KMS-11 (cell line): ENCODE measurements around the gene ADGRG2.

Source experiments
- H2AFZ ChIP-seq: fragments of 200-600 bp; sonication (generic); 2 replicates; pipeline ENCODE4 v1.6.1; 2016; ENCODE audit warnings: antibody characterized with exemption, mixed run types, low read depth
- H3K27ac ChIP-seq: fragments of 200-600 bp; sonication (generic); 2 replicates; pipeline ENCODE4 v1.6.1; 2016; ENCODE audit warnings: mild to moderate bottlenecking, mixed run types
- H3K27me3 ChIP-seq: fragments of 200-600 bp; sonication (generic); 2 replicates; pipeline ENCODE4 v1.6.1; 2017; ENCODE audit warnings: mild to moderate bottlenecking, low read depth, mixed run types, moderate library complexity; ENCODE audit not compliant: insufficient read depth
- H3K36me3 ChIP-seq: fragments of 200-600 bp; sonication (generic); 2 replicates; pipeline ENCODE4 v1.6.1; 2017; ENCODE audit warnings: mild to moderate bottlenecking, mixed run types; ENCODE audit not compliant: insufficient read depth
- H3K4me1 ChIP-seq: fragments of 200-600 bp; sonication (generic); 2 replicates; pipeline ENCODE4 v1.6.1; 2016; ENCODE audit warnings: mild to moderate bottlenecking, low read depth, mixed run types; ENCODE audit not compliant: poor library complexity, severe bottlenecking
- H3K4me2 ChIP-seq: fragments of 200-600 bp; sonication (generic); 2 replicates; pipeline ENCODE4 v1.7.0; 2016; ENCODE audit warnings: mild to moderate bottlenecking, mixed run types
- H3K4me3 ChIP-seq: fragments of 200-600 bp; sonication (generic); IDR thresholded peaks from 2 replicates; pipeline ENCODE4 v1.6.1; 2017; ENCODE audit warnings: low read depth, low read length, mixed read lengths; ENCODE audit not compliant: insufficient read depth
- H3K79me2 ChIP-seq: fragments of 200-600 bp; sonication (generic); 2 replicates; pipeline ENCODE4 v1.6.1; 2016; ENCODE audit warnings: low read depth, mixed run types; ENCODE audit not compliant: insufficient read depth
- H3K9ac ChIP-seq: fragments of 200-600 bp; sonication (generic); 2 replicates; pipeline ENCODE4 v1.6.1; 2016; ENCODE audit warnings: mild to moderate bottlenecking, mixed run types
- H4K20me1 ChIP-seq: fragments of 200-600 bp; sonication (generic); 2 replicates; pipeline ENCODE4 v1.6.1; 2016; ENCODE audit warnings: mild to moderate bottlenecking, mixed run types; ENCODE audit not compliant: insufficient read depth
- TF ChIP-seq, protein P1 (sequence below): fragments of 200-600 bp; sonication (generic); conservative IDR thresholded peaks from 2 replicates; pipeline ENCODE4 v1.6.1; 2017; ENCODE audit warnings: low read depth, mild to moderate bottlenecking, antibody characterized with exemption, low read length, moderate library complexity, mixed read lengths

Gene ADGRG2

DNA sequence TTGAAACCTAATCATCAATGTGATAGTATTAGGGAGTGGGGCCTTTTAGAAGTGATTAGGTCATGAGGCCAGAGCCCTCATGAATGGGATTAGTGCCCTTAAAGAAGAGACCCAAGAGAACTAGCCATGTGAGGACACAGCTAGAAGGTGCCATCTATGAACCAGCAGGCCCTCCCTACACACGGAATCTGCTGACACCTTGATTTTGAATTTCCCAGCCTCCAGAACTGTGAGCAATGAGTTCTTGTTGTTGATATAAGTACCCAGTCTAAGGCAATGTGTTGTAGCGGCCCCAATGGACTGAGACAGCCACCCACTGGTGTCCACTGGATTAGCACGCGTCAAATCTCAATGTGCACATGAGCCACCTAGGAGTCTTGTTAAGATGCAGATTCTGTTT is 8.4 kb upstream of the ADGRG2 start:
- TF ChIP-seq, protein P1, sequence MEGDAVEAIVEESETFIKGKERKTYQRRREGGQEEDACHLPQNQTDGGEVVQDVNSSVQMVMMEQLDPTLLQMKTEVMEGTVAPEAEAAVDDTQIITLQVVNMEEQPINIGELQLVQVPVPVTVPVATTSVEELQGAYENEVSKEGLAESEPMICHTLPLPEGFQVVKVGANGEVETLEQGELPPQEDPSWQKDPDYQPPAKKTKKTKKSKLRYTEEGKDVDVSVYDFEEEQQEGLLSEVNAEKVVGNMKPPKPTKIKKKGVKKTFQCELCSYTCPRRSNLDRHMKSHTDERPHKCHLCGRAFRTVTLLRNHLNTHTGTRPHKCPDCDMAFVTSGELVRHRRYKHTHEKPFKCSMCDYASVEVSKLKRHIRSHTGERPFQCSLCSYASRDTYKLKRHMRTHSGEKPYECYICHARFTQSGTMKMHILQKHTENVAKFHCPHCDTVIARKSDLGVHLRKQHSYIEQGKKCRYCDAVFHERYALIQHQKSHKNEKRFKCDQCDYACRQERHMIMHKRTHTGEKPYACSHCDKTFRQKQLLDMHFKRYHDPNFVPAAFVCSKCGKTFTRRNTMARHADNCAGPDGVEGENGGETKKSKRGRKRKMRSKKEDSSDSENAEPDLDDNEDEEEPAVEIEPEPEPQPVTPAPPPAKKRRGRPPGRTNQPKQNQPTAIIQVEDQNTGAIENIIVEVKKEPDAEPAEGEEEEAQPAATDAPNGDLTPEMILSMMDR, result no peak
- H2AFZ ChIP-seq, result no peak overlapping the region
- no peaks in the 10 kb centered on the region for H3K4me1 ChIP-seq
- H3K27ac ChIP-seq, result no peak overlapping the region
- H3K9ac ChIP-seq, result no peak overlapping the region
- H3K4me3 ChIP-seq, result no peak overlapping the region
- H3K4me2 ChIP-seq, result no peak overlapping the region
- H3K36me3 ChIP-seq, result no peaks in the 10 kb centered on the region
- H4K20me1 ChIP-seq, result no peaks in the 10 kb centered on the region
- H3K27me3 ChIP-seq, result no peaks in the 10 kb centered on the region
- no peaks in the 10 kb centered on the region for H3K79me2 ChIP-seq

DNA sequence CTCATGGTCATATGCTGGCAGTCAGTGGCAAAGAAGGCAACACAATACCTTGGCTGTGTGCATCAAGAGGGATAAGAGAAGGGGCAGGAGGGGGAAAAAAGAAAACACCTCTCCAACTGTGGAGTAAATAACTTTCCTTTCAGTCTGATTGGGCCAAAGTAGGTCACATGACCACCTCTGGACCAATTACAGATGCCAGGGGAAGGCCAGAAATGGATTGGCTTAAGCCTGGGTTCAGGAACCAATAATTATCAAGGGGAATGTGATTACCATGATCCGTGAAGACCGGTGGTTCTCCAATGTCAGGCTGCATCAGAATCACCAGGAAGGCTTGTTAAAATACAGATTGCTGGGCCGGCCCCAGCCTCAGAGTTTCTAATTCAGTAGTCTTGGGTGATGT is 7.4 kb upstream of the ADGRG2 start:
- H2AFZ ChIP-seq, result no peak overlapping the region
- H3K4me2 ChIP-seq, result no peak overlapping the region
- H3K9ac ChIP-seq, result no peak overlapping the region
- TF ChIP-seq, protein P1, result no peak
- no peak overlapping the region for H3K27ac ChIP-seq
- no peaks in the 10 kb centered on the region for H4K20me1 ChIP-seq
- H3K4me3 ChIP-seq, result no peak overlapping the region
- no peaks in the 10 kb centered on the region for H3K27me3 ChIP-seq
- no peaks in the 10 kb centered on the region for H3K79me2 ChIP-seq
- H3K4me1 ChIP-seq, result no peaks in the 10 kb centered on the region
- H3K36me3 ChIP-seq, result no peaks in the 10 kb centered on the region

DNA sequence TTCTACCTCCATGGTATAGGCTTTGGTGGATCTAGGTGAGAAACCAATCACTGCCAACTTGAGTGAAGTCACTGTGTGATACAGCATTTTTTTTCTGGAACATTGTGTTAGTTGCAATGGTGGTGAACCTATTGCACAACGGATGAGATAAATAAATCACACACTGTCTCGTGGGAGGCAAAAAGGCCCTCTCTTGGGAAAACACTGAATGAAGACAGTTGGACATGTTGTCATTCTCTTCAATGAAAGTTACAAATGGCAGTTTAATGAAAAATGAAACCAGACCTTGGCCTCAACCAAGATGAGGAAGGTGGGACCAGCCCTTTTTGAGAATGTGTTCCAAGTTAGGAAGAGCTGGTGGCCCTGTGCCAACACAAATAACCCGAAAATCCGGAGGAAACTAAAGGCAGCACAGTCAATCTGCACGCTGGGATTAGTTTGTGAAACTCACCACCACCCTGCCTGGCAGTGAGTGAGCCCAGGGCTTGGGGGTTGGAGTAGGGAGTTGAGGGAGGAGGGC is 5.4 kb upstream of the ADGRG2 start:
- H3K79me2 ChIP-seq, result no peaks in the 10 kb centered on the region
- no peak overlapping the region for H3K27ac ChIP-seq
- no peaks in the 10 kb centered on the region for H3K27me3 ChIP-seq
- H3K4me3 ChIP-seq, result no peak overlapping the region
- no peak overlapping the region for H2AFZ ChIP-seq
- TF ChIP-seq, protein P1, result no peak
- H3K36me3 ChIP-seq, result no peaks in the 10 kb centered on the region
- H3K4me2 ChIP-seq, result no peak overlapping the region
- H3K4me1 ChIP-seq, result no peaks in the 10 kb centered on the region
- no peak overlapping the region for H3K9ac ChIP-seq
- no peaks in the 10 kb centered on the region for H4K20me1 ChIP-seq

DNA sequence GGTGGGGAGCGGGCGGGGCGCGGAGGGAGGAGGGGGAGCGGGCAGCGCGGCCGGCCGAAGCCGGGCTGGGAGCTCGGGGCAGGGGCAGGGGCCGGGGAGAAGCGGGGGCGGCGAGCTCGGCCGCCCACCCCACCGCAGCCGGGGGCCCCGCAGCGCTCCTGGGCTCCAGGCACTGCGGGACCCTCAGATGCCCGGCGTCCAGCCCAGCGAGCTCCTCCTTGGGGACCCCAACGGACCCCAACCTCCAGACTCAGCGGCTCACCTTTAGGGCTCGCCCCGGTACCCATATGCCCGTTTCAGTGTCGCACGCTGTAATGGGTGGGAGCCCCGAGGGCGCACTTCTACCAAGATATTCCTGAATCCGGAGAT is 357 bp upstream of the ADGRG2 start:
- TF ChIP-seq, protein P1, result no peak
- H3K9ac ChIP-seq, result no peak overlapping the region
- H3K4me1 ChIP-seq, result no peaks in the 10 kb centered on the region
- H3K27me3 ChIP-seq, result no peaks in the 10 kb centered on the region
- H2AFZ ChIP-seq, result no peak overlapping the region
- H3K4me2 ChIP-seq, result no peak overlapping the region
- no peaks in the 10 kb centered on the region for H4K20me1 ChIP-seq
- no peak overlapping the region for H3K4me3 ChIP-seq
- H3K79me2 ChIP-seq, result no peaks in the 10 kb centered on the region
- H3K27ac ChIP-seq, result no peak overlapping the region
- no peaks in the 10 kb centered on the region for H3K36me3 ChIP-seq
